ENCODE data around the gene RABGEF1. TPM values are rescaled to one million over a fixed set of nuclear protein-coding genes. Genes with fewer than 3 reads are reported as not detected.
"Not testable (repeated sequence)": the region's sequence is repeated elsewhere in the genome, so short reads cannot be mapped to it uniquely, and the experiment has no call there.

The RABGEF1 gene
- total and polyA plus RNA-seq, 2 experiments from 2014 or later: 68.2 to 71.5 TPM

GRCh38 chr7:66810716-66811115, 70.2 kb downstream of the RABGEF1 start:
- no peaks in the 10 kb centered on the region for H3K9me3 ChIP-seq (ENCODE audit: low read depth)
- peaks cover 31% of the 10 kb centered on the region for H3F3A ChIP-seq (ENCODE audit: insufficient read depth)
- H3K4me2 ChIP-seq (ENCODE audit: unreplicated experiment): no peak overlapping the region
- peaks cover 31% of the 10 kb centered on the region for H3K79me2 ChIP-seq (ENCODE audit: insufficient read depth)
- no peak for TF ChIP-seq EZH2 (IDR thresholded peaks at IDR 0.05; ENCODE audit: insufficient read depth, poor library complexity, severe bottlenecking)
- TF ChIP-seq EZH2phosphoT487 (IDR thresholded peaks at IDR 0.05; ENCODE audit: insufficient read depth, low read depth): no peak
- no peak overlapping the region for H3K9ac ChIP-seq
- peaks cover 78% of the 10 kb centered on the region for H3K36me3 ChIP-seq (ENCODE audit: low read depth)
- H3K9me2 ChIP-seq (ENCODE audit: insufficient read depth): no peaks in the 10 kb centered on the region
- H3K4me1 ChIP-seq (ENCODE audit: insufficient read depth): no peaks in the 10 kb centered on the region
- no peaks in the 10 kb centered on the region for H4K20me1 ChIP-seq (ENCODE audit: insufficient read depth)
- H3K27me3 ChIP-seq (replicated peaks; ENCODE audit: insufficient read depth): no peaks in the 10 kb centered on the region
- H3K27ac ChIP-seq: no peak overlapping the region
- 98% methylated on average over 5 of the region's 5 CpGs for WGBS, 2 experiments (ENCODE audit: low coverage in 1 of 2, low lambda C conversion rate in 2 of 2, missing lambda C conversion rate in 2 of 2)
- in situ Hi-C loops (cut with MboI): no loop called here
- no peak overlapping the region for H2AFZ ChIP-seq
- no peak overlapping the region for H3K4me3 ChIP-seq
- DNase-seq: no peak

- DNase-seq; H2AFZ ChIP-seq; H3K27me3 ChIP-seq (replicated peaks; ENCODE audit: insufficient read depth); H3K4me3 ChIP-seq; H3K4me2 ChIP-seq (ENCODE audit: unreplicated experiment); H3K9me3 ChIP-seq (ENCODE audit: low read depth); H3K27ac ChIP-seq; H3K9me2 ChIP-seq (ENCODE audit: insufficient read depth); H3K79me2 ChIP-seq (ENCODE audit: insufficient read depth); H3K4me1 ChIP-seq (ENCODE audit: insufficient read depth); H3K9ac ChIP-seq; in situ Hi-C loops (cut with MboI); H4K20me1 ChIP-seq (ENCODE audit: insufficient read depth): not testable (repeated sequence)
- H3K36me3 ChIP-seq (ENCODE audit: low read depth): peaks cover 32% of the 10 kb centered on the region
- 85 to 86% methylated on average over 13 to 15 of the region's 15 CpGs for WGBS, 2 experiments (ENCODE audit: low coverage in 1 of 2, low lambda C conversion rate in 2 of 2, missing lambda C conversion rate in 2 of 2)
- peaks cover 16% of the 10 kb centered on the region for H3F3A ChIP-seq (ENCODE audit: insufficient read depth)
Measured at GRCh38 chr7:66815186-66815875, 74.8 kb downstream of the RABGEF1 start.

- 90% methylated on average over 7 of the region's 7 CpGs for WGBS, 2 experiments (ENCODE audit: low coverage in 1 of 2, low lambda C conversion rate in 2 of 2, missing lambda C conversion rate in 2 of 2)
- Histone ChIP-seq H3K9me3 (ENCODE audit: low read depth) (no peaks in the 10 kb centered on the region), H3K9ac (no peak overlapping the region), H3K4me1 (ENCODE audit: insufficient read depth) (no peaks in the 10 kb centered on the region), H3K27me3 (replicated peaks; ENCODE audit: insufficient read depth) (no peaks in the 10 kb centered on the region), H3F3A (ENCODE audit: insufficient read depth) (peaks cover 10% of the 10 kb centered on the region), H3K9me2 (ENCODE audit: insufficient read depth) (no peaks in the 10 kb centered on the region), H4K20me1 (ENCODE audit: insufficient read depth) (no peaks in the 10 kb centered on the region), H3K4me2 (ENCODE audit: unreplicated experiment) (no peak overlapping the region), H3K4me3 (no peak overlapping the region), H3K79me2 (ENCODE audit: insufficient read depth) (no peaks in the 10 kb centered on the region; the same call in 1 of the 2 replicates), H3K36me3 (ENCODE audit: low read depth) (peaks cover 26% of the 10 kb centered on the region), H3K27ac (no peak overlapping the region), H2AFZ (no peak overlapping the region)
- in situ Hi-C loops (cut with MboI): no loop called here
- no peak for DNase-seq
- TF ChIP-seq EZH2phosphoT487 (IDR thresholded peaks at IDR 0.05; ENCODE audit: insufficient read depth, low read depth) (no peak), EZH2 (IDR thresholded peaks at IDR 0.05; ENCODE audit: insufficient read depth, poor library complexity, severe bottlenecking) (no peak)
Measured at GRCh38 chr7:66815951-66816350, 75.4 kb downstream of the RABGEF1 start.

GRCh38 chr7:66816658-66817057, 76.1 kb downstream of the RABGEF1 start:
- WGBS, 2 experiments (ENCODE audit: low coverage in 1 of 2, low lambda C conversion rate in 2 of 2, missing lambda C conversion rate in 2 of 2): 75 to 78% methylated on average over 7 of the region's 7 CpGs

GRCh38 chr7:66817208-66817795, 76.8 kb downstream of the RABGEF1 start:
- H3K4me3 ChIP-seq; H2AFZ ChIP-seq; H3K79me2 ChIP-seq (ENCODE audit: insufficient read depth); H4K20me1 ChIP-seq (ENCODE audit: insufficient read depth); DNase-seq; H3K9ac ChIP-seq; H3K4me1 ChIP-seq (ENCODE audit: insufficient read depth); H3K9me2 ChIP-seq (ENCODE audit: insufficient read depth); H3K27ac ChIP-seq; H3K4me2 ChIP-seq (ENCODE audit: unreplicated experiment); H3K27me3 ChIP-seq (replicated peaks; ENCODE audit: insufficient read depth); H3K9me3 ChIP-seq (ENCODE audit: low read depth); H3F3A ChIP-seq (ENCODE audit: insufficient read depth); in situ Hi-C loops (cut with MboI): not testable (repeated sequence)
- H3K36me3 ChIP-seq (ENCODE audit: low read depth): peaks cover 13% of the 10 kb centered on the region; the same call in 1 of the 2 replicates
- WGBS, 2 experiments (ENCODE audit: low coverage in 1 of 2, low lambda C conversion rate in 2 of 2, missing lambda C conversion rate in 2 of 2): 40 to 55% methylated on average over 6 to 7 of the region's 8 CpGs

More at GRCh38 chr7:66816658-66817057, 76.1 kb downstream of the RABGEF1 start:
- H3F3A ChIP-seq (ENCODE audit: insufficient read depth); H3K9me3 ChIP-seq (ENCODE audit: low read depth); H3K4me3 ChIP-seq; H3K27me3 ChIP-seq (replicated peaks; ENCODE audit: insufficient read depth); H3K79me2 ChIP-seq (ENCODE audit: insufficient read depth); H3K4me1 ChIP-seq (ENCODE audit: insufficient read depth); in situ Hi-C loops (cut with MboI); H4K20me1 ChIP-seq (ENCODE audit: insufficient read depth); H3K4me2 ChIP-seq (ENCODE audit: unreplicated experiment); H3K9me2 ChIP-seq (ENCODE audit: insufficient read depth); H3K9ac ChIP-seq; H3K27ac ChIP-seq; H2AFZ ChIP-seq: not testable (repeated sequence)
- DNase-seq: peak; percentile 8
- peaks cover 19% of the 10 kb centered on the region for H3K36me3 ChIP-seq (ENCODE audit: low read depth)

GRCh38 chr7:66817956-66818355, 77.4 kb downstream of the RABGEF1 start:
- H3K79me2 ChIP-seq (ENCODE audit: insufficient read depth); DNase-seq: not testable (repeated sequence)

More at GRCh38 chr7:66817956-66818355, 77.4 kb downstream of the RABGEF1 start:
- H2AFZ ChIP-seq; H3K27ac ChIP-seq; H3K4me1 ChIP-seq (ENCODE audit: insufficient read depth); H3F3A ChIP-seq (ENCODE audit: insufficient read depth); H3K9ac ChIP-seq; H3K9me2 ChIP-seq (ENCODE audit: insufficient read depth); H3K27me3 ChIP-seq (replicated peaks; ENCODE audit: insufficient read depth); in situ Hi-C loops (cut with MboI); H3K36me3 ChIP-seq (ENCODE audit: low read depth); H3K9me3 ChIP-seq (ENCODE audit: low read depth); H4K20me1 ChIP-seq (ENCODE audit: insufficient read depth); H3K4me3 ChIP-seq; H3K4me2 ChIP-seq (ENCODE audit: unreplicated experiment): not testable (repeated sequence)
- WGBS, 2 experiments (ENCODE audit: low coverage in 1 of 2, low lambda C conversion rate in 2 of 2, missing lambda C conversion rate in 2 of 2): 61 to 70% methylated on average over 7 of the region's 7 CpGs
